ENCODE results near the gene SLC39A11.
"Not testable (repeated sequence)": the region's sequence is repeated elsewhere in the genome, so short reads cannot be mapped to it uniquely, and the experiment has no call there.

SLC39A11 gene

GRCh38 chr17:73107191-73107590 is 14.7 kb upstream of the SLC39A11 start:
- no peak for DNase-seq (ENCODE audit: low read depth)

- DNase-seq (ENCODE audit: low read depth), result no peak
Measured at GRCh38 chr17:73105431-73105830, 12.9 kb upstream of the SLC39A11 start.

GRCh38 chr17:73104450-73104849 is 12.0 kb upstream of the SLC39A11 start:
- DNase-seq (ENCODE audit: low read depth), result no peak

- no peak for DNase-seq (ENCODE audit: low read depth)
Measured at GRCh38 chr17:73103641-73104335, 11.3 kb upstream of the SLC39A11 start.

- no peak for DNase-seq (ENCODE audit: low read depth)
Measured at GRCh38 chr17:73101031-73101430, 8.5 kb upstream of the SLC39A11 start.

GRCh38 chr17:73100363-73100762 is 7.9 kb upstream of the SLC39A11 start:
- no peak for DNase-seq (ENCODE audit: low read depth)

GRCh38 chr17:73099511-73099910 is 7.0 kb upstream of the SLC39A11 start:
- DNase-seq (ENCODE audit: low read depth), result no peak

- DNase-seq (ENCODE audit: low read depth), result no peak
Measured at GRCh38 chr17:73098919-73099318, 6.4 kb upstream of the SLC39A11 start.

GRCh38 chr17:73097973-73098765 is 5.7 kb upstream of the SLC39A11 start:
- DNase-seq (ENCODE audit: low read depth), result not testable (repeated sequence)

GRCh38 chr17:73096866-73097265 is 4.4 kb upstream of the SLC39A11 start:
- peak; percentile 54 for DNase-seq (ENCODE audit: low read depth)

- DNase-seq (ENCODE audit: low read depth), result no peak
Measured at GRCh38 chr17:73096211-73096610, 3.7 kb upstream of the SLC39A11 start.

- no peak for DNase-seq (ENCODE audit: low read depth)
Measured at GRCh38 chr17:73093286-73093685, 798 bp upstream of the SLC39A11 start.

GRCh38 chr17:73091770-73092522 is 542 bp downstream of the SLC39A11 start:
- DNase-seq (ENCODE audit: low read depth), result no peak

GRCh38 chr17:73091410-73091769 is 1.1 kb downstream of the SLC39A11 start:
- DNase-seq (ENCODE audit: low read depth), result no peak

GRCh38 chr17:73090396-73091202 is 1.9 kb downstream of the SLC39A11 start:
- DNase-seq (ENCODE audit: low read depth), result no peak

- DNase-seq (ENCODE audit: low read depth), result no peak
Measured at GRCh38 chr17:73089322-73090317, 2.9 kb downstream of the SLC39A11 start.

GRCh38 chr17:73088561-73088960 is 3.9 kb downstream of the SLC39A11 start:
- DNase-seq (ENCODE audit: low read depth), result no peak

GRCh38 chr17:73083432-73083831 is 9.1 kb downstream of the SLC39A11 start:
- DNase-seq (ENCODE audit: low read depth), result no peak

- no peak for DNase-seq (ENCODE audit: low read depth)
Measured at GRCh38 chr17:73074566-73074965, 17.9 kb downstream of the SLC39A11 start.

GRCh38 chr17:73072219-73072962 is 20.1 kb downstream of the SLC39A11 start:
- DNase-seq (ENCODE audit: low read depth), result peak; percentile 78
